ENCODE measurements around the gene AGO4.

- no peak for TF ChIP-seq CTCF (IDR thresholded peaks at IDR 0.05 in 2 of 3, conservative IDR thresholded peaks at IDR 0.05 in 1 of 3; ENCODE audit: borderline replicate concordance in 1 of 3, insufficient read depth in 1 of 3, low read depth in 2 of 3, low read length in 2 of 3)
- no peak for TF ChIP-seq POLR2A (IDR thresholded peaks at IDR 0.05; ENCODE audit: borderline replicate concordance, extremely low read depth, insufficient read depth, insufficient read length)
Observed at GRCh38 chr1:35845766-35846165, 38.0 kb downstream of the AGO4 start.
